ENCODE results near the gene CD33. TPM values are rescaled to one million over a fixed set of nuclear protein-coding genes. Genes with fewer than 3 reads are reported as not detected.
"Not testable (repeated sequence)": the region's sequence is repeated elsewhere in the genome, so short reads cannot be mapped to it uniquely, and the experiment has no call there.

CD33 gene
- total RNA-seq, 1 donor from 2014 or later = not detected

GRCh38 chr19:51210191-51210784 lies 14.6 kb upstream of the CD33 start:
- Mint-ChIP-seq H3K4me3 (no peak overlapping the region), H3K27me3 (ENCODE audit: low read depth) (peaks cover 33% of the 10 kb centered on the region), H3K36me3 (ENCODE audit: low read depth) (no peaks in the 10 kb centered on the region), H3K9me3 (no peaks in the 10 kb centered on the region), H3K4me1 (no peaks in the 10 kb centered on the region), H3K27ac (ENCODE audit: unreplicated experiment) (no peak overlapping the region)
- TF ChIP-seq CTCF (conservative IDR thresholded peaks at IDR 0.05) = no peak
- no peak for DNase-seq (ENCODE audit: low read depth, low spot score)

- not testable (repeated sequence) for H3K4me1 Mint-ChIP-seq; H3K36me3 Mint-ChIP-seq (ENCODE audit: low read depth); DNase-seq (ENCODE audit: low read depth, low spot score); H3K9me3 Mint-ChIP-seq; H3K4me3 Mint-ChIP-seq; H3K27ac Mint-ChIP-seq (ENCODE audit: unreplicated experiment)
- peaks cover 26% of the 10 kb centered on the region for H3K27me3 Mint-ChIP-seq (ENCODE audit: low read depth)
These were observed 14.0 kb upstream of the CD33 start for GRCh38 chr19:51210874-51211361.

- Mint-ChIP-seq H3K4me1 (no peaks in the 10 kb centered on the region), H3K9me3 (peaks cover 4% of the 10 kb centered on the region)
These were observed 13.0 kb upstream of the CD33 start for GRCh38 chr19:51211833-51212232.

GRCh38 chr19:51219307-51219706 lies 5.6 kb upstream of the CD33 start:
- TF ChIP-seq CTCF (conservative IDR thresholded peaks at IDR 0.05) = no peak
- Mint-ChIP-seq H3K27ac (ENCODE audit: unreplicated experiment) (no peak overlapping the region), H3K4me1 (no peaks in the 10 kb centered on the region), H3K36me3 (ENCODE audit: low read depth) (no peaks in the 10 kb centered on the region), H3K27me3 (ENCODE audit: low read depth) (peaks cover 57% of the 10 kb centered on the region), H3K4me3 (no peak overlapping the region), H3K9me3 (peaks cover 12% of the 10 kb centered on the region)
- DNase-seq (ENCODE audit: low read depth, low spot score) = no peak

More at GRCh38 chr19:51211833-51212232, 13.0 kb upstream of the CD33 start:
- DNase-seq (ENCODE audit: low read depth, low spot score) = no peak
- no peak for TF ChIP-seq CTCF (conservative IDR thresholded peaks at IDR 0.05)
- peaks cover 23% of the 10 kb centered on the region for H3K27me3 Mint-ChIP-seq (ENCODE audit: low read depth)
- no peaks in the 10 kb centered on the region for H3K36me3 Mint-ChIP-seq (ENCODE audit: low read depth)
- no peak overlapping the region for H3K27ac Mint-ChIP-seq (ENCODE audit: unreplicated experiment)
- H3K4me3 Mint-ChIP-seq = no peak overlapping the region

- Mint-ChIP-seq H3K4me1 (no peaks in the 10 kb centered on the region), H3K27me3 (ENCODE audit: low read depth) (peaks cover 57% of the 10 kb centered on the region), H3K36me3 (ENCODE audit: low read depth) (no peaks in the 10 kb centered on the region), H3K27ac (ENCODE audit: unreplicated experiment) (no peak overlapping the region), H3K9me3 (peaks cover 12% of the 10 kb centered on the region), H3K4me3 (no peak overlapping the region)
- TF ChIP-seq CTCF (conservative IDR thresholded peaks at IDR 0.05) = no peak
- DNase-seq (ENCODE audit: low read depth, low spot score) = no peak
These were observed 4.9 kb upstream of the CD33 start for GRCh38 chr19:51219971-51220370.

GRCh38 chr19:51220996-51221395 lies 3.9 kb upstream of the CD33 start:
- no peak for DNase-seq (ENCODE audit: low read depth, low spot score)
- H3K36me3 Mint-ChIP-seq (ENCODE audit: low read depth) = no peaks in the 10 kb centered on the region
- H3K4me3 Mint-ChIP-seq = no peak overlapping the region
- peaks cover 8% of the 10 kb centered on the region for H3K9me3 Mint-ChIP-seq
- no peak for TF ChIP-seq CTCF (conservative IDR thresholded peaks at IDR 0.05)
- H3K4me1 Mint-ChIP-seq = no peaks in the 10 kb centered on the region
- peaks cover 60% of the 10 kb centered on the region for H3K27me3 Mint-ChIP-seq (ENCODE audit: low read depth)
- no peak overlapping the region for H3K27ac Mint-ChIP-seq (ENCODE audit: unreplicated experiment)
